ENCODE data around the gene NEMF.

Gene NEMF

GRCh38 chr14:49733836-49734235 is 118.8 kb downstream of the NEMF start:
- TF ChIP-seq SIN3A (IDR thresholded peaks at IDR 0.05; ENCODE audit: borderline replicate concordance, insufficient read depth, low read length) = no peak
- TF ChIP-seq POLR2AphosphoS5 (IDR thresholded peaks at IDR 0.05; ENCODE audit: low read depth, low read length) = no peak
- no peak for TF ChIP-seq REST (IDR thresholded peaks at IDR 0.05; ENCODE audit: insufficient read depth in 1 of 2, low read depth in 2 of 2, low read length in 2 of 2)
- TF ChIP-seq FOXP2 (optimal IDR thresholded peaks at IDR 0.05; ENCODE audit: borderline replicate concordance, extremely low read depth, extremely low read length, insufficient read depth) = no peak
- no peak for TF ChIP-seq TAF1 (IDR thresholded peaks at IDR 0.05; ENCODE audit: borderline replicate concordance, insufficient read depth, low read length)

GRCh38 chr14:49732896-49733295 is 119.7 kb downstream of the NEMF start:
- TF ChIP-seq SIN3A (IDR thresholded peaks at IDR 0.05; ENCODE audit: borderline replicate concordance, insufficient read depth, low read length) (no peak), POLR2AphosphoS5 (IDR thresholded peaks at IDR 0.05; ENCODE audit: low read depth, low read length) (no peak), FOXP2 (optimal IDR thresholded peaks at IDR 0.05; ENCODE audit: borderline replicate concordance, extremely low read depth, extremely low read length, insufficient read depth) (no peak), TAF1 (IDR thresholded peaks at IDR 0.05; ENCODE audit: borderline replicate concordance, insufficient read depth, low read length) (no peak), REST (IDR thresholded peaks at IDR 0.05; ENCODE audit: insufficient read depth in 1 of 2, low read depth in 2 of 2, low read length in 2 of 2) (no peak)

Data from PFSK-1 (cell line).